GM12872 (cell line): Measurements from ENCODE around the gene S100A16.

Source experiments
- TF ChIP-seq, protein P1 (sequence below): IDR thresholded peaks from 3 replicates; pipeline ENCODE4 v1.5.1; 2011; ENCODE audit warnings: low read depth, mild to moderate bottlenecking, low read length, moderate library complexity; ENCODE audit not compliant: insufficient read depth

S100A16 gene, protein sequence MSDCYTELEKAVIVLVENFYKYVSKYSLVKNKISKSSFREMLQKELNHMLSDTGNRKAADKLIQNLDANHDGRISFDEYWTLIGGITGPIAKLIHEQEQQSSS

DNA sequence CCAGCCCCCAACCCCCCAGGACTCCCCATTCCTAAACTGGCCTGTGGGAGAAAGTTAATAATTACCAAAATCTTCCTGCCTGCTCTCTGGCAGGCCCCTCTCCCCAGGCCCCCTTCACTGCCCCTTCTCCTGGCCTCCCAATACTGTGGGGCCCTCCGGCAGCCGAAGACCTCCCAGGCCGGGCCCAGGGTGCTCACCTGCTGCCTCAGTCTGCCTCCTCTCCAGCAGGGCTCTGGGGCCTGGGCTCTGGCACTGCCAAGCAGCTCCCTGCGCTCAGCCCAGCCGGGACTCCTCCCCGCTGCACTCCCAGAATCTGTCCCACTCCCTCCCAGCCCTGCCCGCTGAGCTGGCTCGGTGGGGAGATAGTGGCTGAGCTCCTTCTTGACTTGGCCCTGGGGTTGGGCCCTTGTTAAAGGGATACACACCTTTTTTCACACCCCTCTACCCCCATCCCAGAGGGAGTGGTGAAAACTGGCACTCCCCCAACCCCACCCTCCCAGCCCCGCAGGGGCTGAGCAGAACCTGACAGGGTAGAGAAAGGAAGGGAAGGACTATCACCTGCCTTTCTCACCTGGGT is at the start of gene S100A16:
TSS of gene S100A16 (minus strand) at position 383 of the 577 bp plus-strand sequence. CDS start 4,986 bp downstream, outside the sequence.
- TF ChIP-seq, protein P1, sequence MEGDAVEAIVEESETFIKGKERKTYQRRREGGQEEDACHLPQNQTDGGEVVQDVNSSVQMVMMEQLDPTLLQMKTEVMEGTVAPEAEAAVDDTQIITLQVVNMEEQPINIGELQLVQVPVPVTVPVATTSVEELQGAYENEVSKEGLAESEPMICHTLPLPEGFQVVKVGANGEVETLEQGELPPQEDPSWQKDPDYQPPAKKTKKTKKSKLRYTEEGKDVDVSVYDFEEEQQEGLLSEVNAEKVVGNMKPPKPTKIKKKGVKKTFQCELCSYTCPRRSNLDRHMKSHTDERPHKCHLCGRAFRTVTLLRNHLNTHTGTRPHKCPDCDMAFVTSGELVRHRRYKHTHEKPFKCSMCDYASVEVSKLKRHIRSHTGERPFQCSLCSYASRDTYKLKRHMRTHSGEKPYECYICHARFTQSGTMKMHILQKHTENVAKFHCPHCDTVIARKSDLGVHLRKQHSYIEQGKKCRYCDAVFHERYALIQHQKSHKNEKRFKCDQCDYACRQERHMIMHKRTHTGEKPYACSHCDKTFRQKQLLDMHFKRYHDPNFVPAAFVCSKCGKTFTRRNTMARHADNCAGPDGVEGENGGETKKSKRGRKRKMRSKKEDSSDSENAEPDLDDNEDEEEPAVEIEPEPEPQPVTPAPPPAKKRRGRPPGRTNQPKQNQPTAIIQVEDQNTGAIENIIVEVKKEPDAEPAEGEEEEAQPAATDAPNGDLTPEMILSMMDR, result no peak

DNA sequence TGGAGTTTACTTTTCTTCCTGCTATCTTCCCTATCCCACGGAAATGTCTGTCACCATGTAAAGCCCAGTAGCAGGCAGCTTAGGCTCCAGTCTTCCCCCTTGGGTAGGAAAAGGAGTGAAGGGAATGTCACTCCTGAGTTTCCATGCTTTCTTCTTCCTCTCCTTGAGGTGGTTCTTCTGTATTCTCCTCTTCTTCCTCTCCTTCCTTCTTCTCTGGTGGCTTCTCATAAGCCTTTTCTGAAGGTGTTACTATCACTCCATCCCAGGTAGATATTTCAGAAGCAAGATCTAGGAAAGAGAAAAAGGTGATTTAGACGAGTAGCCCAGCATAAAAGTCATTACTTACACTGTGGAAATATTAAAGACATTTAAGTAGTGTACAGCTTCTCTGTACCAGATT is 49.3 kb upstream of the S100A16 start:
- TF ChIP-seq, protein P1, result no peak

DNA sequence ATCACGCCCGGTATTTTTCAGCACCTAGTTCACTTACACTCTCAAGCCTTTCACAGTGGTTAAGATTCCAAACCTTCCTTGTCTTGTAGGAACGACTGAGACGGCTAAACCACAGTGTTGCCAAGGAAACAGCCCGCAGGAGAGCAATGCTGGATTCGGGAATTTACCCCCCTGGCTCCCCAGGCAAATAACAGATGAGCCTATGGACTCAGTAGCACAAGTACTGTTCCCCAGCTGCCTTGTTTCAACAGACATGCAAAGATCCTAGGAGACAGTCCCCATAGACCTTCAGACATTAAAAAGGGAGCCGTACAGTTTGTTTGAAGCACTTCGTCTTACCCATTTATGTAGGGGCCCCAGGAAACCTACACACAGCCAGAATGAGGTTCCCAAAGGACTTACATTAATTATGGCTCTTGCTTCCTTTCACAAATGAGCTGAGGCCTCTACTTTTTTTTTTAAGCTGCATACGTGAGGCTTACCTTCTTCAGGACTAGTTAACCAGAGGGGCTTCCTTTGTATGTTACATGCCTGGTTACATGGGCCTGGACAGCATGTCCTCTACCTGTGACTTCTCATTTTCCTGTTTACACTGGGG is 48.3 kb upstream of the S100A16 start:
- TF ChIP-seq, protein P1, result no peak

DNA sequence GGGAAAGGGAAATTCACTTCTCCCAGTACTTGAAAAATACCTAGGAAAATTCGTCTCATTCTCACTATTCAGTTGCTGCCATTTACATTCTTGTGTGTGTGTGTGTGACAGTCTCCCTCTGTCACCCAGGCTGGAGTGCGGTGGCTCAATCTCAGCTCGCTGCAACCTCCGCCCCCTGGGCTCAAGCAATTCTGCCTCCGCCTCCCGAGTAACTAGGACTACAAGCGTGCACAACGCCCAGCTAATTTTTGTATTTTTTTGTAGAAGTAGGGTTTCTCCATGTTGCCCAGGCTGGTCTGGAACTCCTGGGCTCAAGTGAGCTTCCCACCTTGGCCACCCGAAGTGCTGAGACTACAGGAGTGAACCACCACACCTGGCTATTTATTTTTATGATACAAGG is 46.7 kb upstream of the S100A16 start:
- TF ChIP-seq, protein P1, result no peak

DNA sequence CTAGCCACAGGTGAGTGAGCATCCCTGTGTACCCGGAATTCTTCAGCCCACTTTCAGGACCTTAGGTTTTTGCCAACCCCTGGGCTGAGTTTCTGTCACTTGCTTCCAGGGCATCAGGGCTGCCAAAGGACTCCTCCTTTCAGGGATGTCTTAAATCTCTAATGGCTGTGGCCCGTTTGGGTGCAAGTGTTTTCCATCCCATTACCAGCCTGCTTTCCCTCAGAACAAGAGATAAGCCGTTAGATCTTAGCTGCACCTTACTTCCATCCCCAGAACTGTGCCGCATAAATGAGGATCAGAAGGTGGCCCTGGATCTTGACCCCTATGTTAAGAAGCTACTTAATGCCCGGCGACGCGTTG is 46.2 kb upstream of the S100A16 start:
- TF ChIP-seq, protein P1, result no peak

DNA sequence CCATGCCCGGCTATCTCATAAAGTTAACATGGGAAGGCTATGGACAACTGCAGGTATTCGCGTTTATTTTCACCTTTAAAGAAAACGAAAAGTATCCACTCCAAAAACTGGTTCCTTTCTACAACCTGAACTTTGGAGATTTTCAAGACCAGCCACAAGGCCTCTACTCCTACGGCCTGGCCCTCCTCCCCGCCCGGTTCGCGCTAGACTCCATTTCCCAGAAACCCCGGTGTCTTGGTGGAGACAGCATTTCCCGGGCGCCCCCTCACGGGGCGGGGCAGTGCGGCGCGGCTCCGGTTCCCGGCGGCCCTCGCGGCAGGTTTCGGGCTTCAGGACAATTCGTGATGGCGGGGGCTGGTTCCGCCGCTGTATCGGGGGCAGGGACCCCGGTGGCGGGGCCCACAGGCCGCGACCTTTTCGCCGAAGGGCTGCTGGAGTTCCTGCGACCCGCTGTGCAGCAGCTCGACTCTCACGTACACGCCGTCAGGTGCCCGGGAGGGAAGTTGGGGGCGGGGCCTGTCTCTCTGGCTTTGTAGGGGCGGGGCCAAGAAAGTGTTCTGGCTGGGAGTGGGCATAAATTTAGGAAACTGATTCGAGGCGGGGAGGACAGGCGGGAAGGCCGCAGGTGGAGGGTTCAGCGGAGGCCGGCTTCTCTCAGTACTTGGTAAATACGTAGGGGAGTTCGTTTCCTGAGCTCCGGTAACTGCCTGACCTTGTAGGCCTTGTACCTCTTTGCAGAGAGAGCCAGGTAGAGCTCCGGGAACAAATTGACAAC is 45.6 kb upstream of the S100A16 start, which contains the start of gene SNAPIN:
TSS of gene SNAPIN (plus strand) at position 304 of the 775 bp plus-strand sequence. CDS start at position 345, 41 bp downstream.
- TF ChIP-seq, protein P1, result no peak

DNA sequence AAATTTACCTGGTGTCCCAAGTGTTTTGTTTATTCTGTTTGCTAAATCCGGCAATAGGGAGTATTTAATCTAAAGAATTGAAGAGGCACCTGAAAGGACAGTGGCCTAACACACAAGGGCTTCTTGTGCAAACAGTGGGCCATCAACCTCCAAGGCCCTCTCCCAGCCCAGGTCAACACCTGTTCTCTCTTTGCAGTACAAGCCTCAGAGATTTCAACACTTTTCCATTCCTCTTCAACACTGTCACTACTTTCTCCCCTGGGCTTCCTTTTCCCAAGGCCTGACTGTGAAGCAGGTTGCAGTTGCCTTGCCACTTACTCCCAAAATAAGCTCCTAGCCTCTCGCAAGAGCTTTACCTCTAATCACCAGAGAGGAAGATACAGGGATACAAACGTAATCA is 42.4 kb upstream of the S100A16 start:
- TF ChIP-seq, protein P1, result no peak
